Measurements from ENCODE around the gene CFAP97D2. TPM values are rescaled to one million over a fixed set of nuclear protein-coding genes. Genes with fewer than 3 reads are reported as not detected.

The CFAP97D2 gene
- total and polyA plus RNA-seq, 2 of the 13 experiments (the other 11 are each of a cell fraction or from before 2014, with no cell fraction given): not detected

- DNase-seq (ENCODE audit: low spot score) (no peak), ATAC-seq (no peak), FAIRE-seq (no peak)
- Histone ChIP-seq H3K4me3 (replicated peaks in 1 of 3; ENCODE audit: insufficient read depth in 1 of 3, low read depth in 2 of 3, low read length in 3 of 3) (no peak overlapping the region), H2AFZ (ENCODE audit: low read length) (no peak overlapping the region), H3K9me3 (ENCODE audit: low read length) (no peaks in the 10 kb centered on the region), H3K9ac (ENCODE audit: insufficient read depth, low read depth, low read length) (no peak overlapping the region), H3K27me3 (ENCODE audit: control insufficient read depth in 1 of 2, insufficient read depth in 2 of 2, low read length in 2 of 2) (no peaks in the 10 kb centered on the region), H3K27ac (ENCODE audit: extremely low read length, insufficient read depth, low read length) (no peak overlapping the region), H3K4me1 (ENCODE audit: insufficient read depth, low read length) (no peaks in the 10 kb centered on the region), H3K4me2 (ENCODE audit: low read depth, low read length) (no peak overlapping the region), H4K20me1 (ENCODE audit: insufficient read depth, low read length) (no peaks in the 10 kb centered on the region), H3K79me2 (ENCODE audit: insufficient read depth, low read length) (no peaks in the 10 kb centered on the region), H3K36me3 (replicated peaks in 1 of 2; ENCODE audit: control insufficient read depth in 1 of 2, insufficient read depth in 2 of 2, low read length in 2 of 2) (peaks cover 33 to 83% of the 10 kb centered on the region in 2 experiments)
- ChIA-PET CTCF (ENCODE audit: low intra/inter-chr PET ratio, low total read pairs) (no interaction called here), POLR2A (no interaction called here)
- WGBS (ENCODE audit: low lambda C conversion rate): 97% methylated on average over 3 of the region's 3 CpGs
- in situ Hi-C loops (cut with HindIII; ENCODE audit: extremely low pct_ligation_motif_present, low pct_unique_long_range_greater_than_20kb) (no loop called here), intact Hi-C loops (cut with micrococcal nuclease; ENCODE audit: unreplicated experiment) (no loop called here)
- TSS peak; percentile 20 for BruUV-seq (replicated peaks)
- TF ChIP-seq SP5 (CRISPR knock-in tag; IDR thresholded peaks at IDR 0.05; ENCODE audit: borderline replicate concordance, low read depth): no peak
- no peak for TF ChIP-seq NCOR1 (IDR thresholded peaks at IDR 0.05; ENCODE audit: borderline replicate concordance, low read length)
- TF ChIP-seq YEATS4 (CRISPR knock-in tag; IDR thresholded peaks at IDR 0.05; ENCODE audit: borderline replicate concordance): no peak
These were observed 81.8 kb downstream of the CFAP97D2 start for GRCh38 chr13:114260814-114261213.

- no peak overlapping the region for H3K9ac ChIP-seq (ENCODE audit: insufficient read depth, low read depth, low read length)
- ChIA-PET CTCF (ENCODE audit: low intra/inter-chr PET ratio, low total read pairs) (no interaction called here), POLR2A (no interaction called here)
- no peaks in the 10 kb centered on the region for H4K20me1 ChIP-seq (ENCODE audit: insufficient read depth, low read length)
- H3K9me3 ChIP-seq (ENCODE audit: low read length): no peaks in the 10 kb centered on the region
- no TSS peak for BruUV-seq (replicated peaks)
- no peak overlapping the region for H2AFZ ChIP-seq (ENCODE audit: low read length)
- intact Hi-C loops (cut with micrococcal nuclease; ENCODE audit: unreplicated experiment) (no loop called here), in situ Hi-C loops (cut with HindIII; ENCODE audit: extremely low pct_ligation_motif_present, low pct_unique_long_range_greater_than_20kb) (no loop called here)
- DNase-seq (ENCODE audit: low spot score) (no peak), ATAC-seq (no peak), FAIRE-seq (no peak)
- H3K4me3 ChIP-seq (replicated peaks in 1 of 3; ENCODE audit: insufficient read depth in 1 of 3, low read depth in 2 of 3, low read length in 3 of 3): no peak overlapping the region
- no peaks in the 10 kb centered on the region for H3K4me1 ChIP-seq (ENCODE audit: insufficient read depth, low read length)
- no peaks in the 10 kb centered on the region for H3K79me2 ChIP-seq (ENCODE audit: insufficient read depth, low read length)
- 94% methylated on average over 3 of the region's 3 CpGs for WGBS (ENCODE audit: low lambda C conversion rate)
- no peak overlapping the region for H3K4me2 ChIP-seq (ENCODE audit: low read depth, low read length)
- no peak for TF ChIP-seq MAX (IDR thresholded peaks at IDR 0.05)
- no peak for TF ChIP-seq NCOA1 (CRISPR knock-in tag; IDR thresholded peaks at IDR 0.05)
- no peaks in the 10 kb centered on the region; a peak in 1 of 5 replicates for H3K27me3 ChIP-seq (ENCODE audit: control insufficient read depth in 1 of 2, insufficient read depth in 2 of 2, low read length in 2 of 2)
- no peak overlapping the region for H3K27ac ChIP-seq (ENCODE audit: extremely low read length, insufficient read depth, low read length)
- peaks cover 35 to 83% of the 10 kb centered on the region in 2 experiments for H3K36me3 ChIP-seq (replicated peaks in 1 of 2; ENCODE audit: control insufficient read depth in 1 of 2, insufficient read depth in 2 of 2, low read length in 2 of 2)
These were observed 82.4 kb downstream of the CFAP97D2 start for GRCh38 chr13:114261328-114261965.

All from HepG2 (cell line).